ENCODE measurements around the gene ABCC2.

- TF ChIP-seq CTCF (IDR thresholded peaks at IDR 0.05; ENCODE audit: low read depth, low read length) (no peak), EZH2phosphoT487 (IDR thresholded peaks at IDR 0.05; ENCODE audit: low read depth) (no peak)
These were observed 11.9 kb upstream of the ABCC2 start for GRCh38 chr10:99770408-99771045.

Measured in OCI-LY3 (cell line).